SK-N-SH (cell line): ENCODE results near the gene IL17B.

ENCODE experiments used
- EP300 ChIP-seq, 2 experiments: IDR thresholded peaks; 2 replicates each; pipeline versions ENCODE4 v1.4.0 to v1.6.1; 2012; ENCODE audit warnings: borderline replicate concordance in 1 of 2, low read depth in 1 of 2, low read length in 1 of 2
- FOXJ3 ChIP-seq: sonication (generic); formaldehyde crosslinking; IDR thresholded peaks from 2 replicates; pipeline ENCODE4 v1.5.1; 2020; ENCODE audit warnings: mild to moderate bottlenecking, missing genetic modification reagents
- GABPA ChIP-seq: IDR thresholded peaks from 2 replicates; pipeline ENCODE4 v1.4.0; 2012; ENCODE audit warnings: low read depth, mild to moderate bottlenecking
- GATA2 ChIP-seq: sonication (generic); formaldehyde crosslinking; IDR thresholded peaks from 2 replicates; pipeline ENCODE4 v1.5.0; 2020; ENCODE audit warnings: mild to moderate bottlenecking, missing genetic modification reagents
- JUND ChIP-seq: IDR thresholded peaks from 2 replicates; pipeline ENCODE4 v1.4.0; 2012
- POLR2AphosphoS5 ChIP-seq: IDR thresholded peaks from 2 replicates; pipeline ENCODE4 v1.6.1; 2012; ENCODE audit warnings: low read depth, low read length
- RXRA ChIP-seq: IDR thresholded peaks from 2 replicates; pipeline ENCODE4 v1.4.0; 2012; ENCODE audit warnings: low read depth, mild to moderate bottlenecking, borderline replicate concordance
- SIN3A ChIP-seq: IDR thresholded peaks from 2 replicates; pipeline ENCODE4 v1.6.1; 2012; ENCODE audit warnings: low read depth, mild to moderate bottlenecking, low read length, moderate library complexity, borderline replicate concordance
- TAF1 ChIP-seq: IDR thresholded peaks from 2 replicates; pipeline ENCODE4 v1.6.1; 2012; ENCODE audit warnings: low read depth, mild to moderate bottlenecking, low read length, moderate library complexity, borderline replicate concordance
- TF ChIP-seq, protein P1 (sequence below): fragments of 200-600 bp; sonication (generic); IDR thresholded peaks from 2 replicates; pipeline ENCODE4 v1.6.1; 2017; ENCODE audit warnings: antibody characterized with exemption, mild to moderate bottlenecking, moderate library complexity
- TF ChIP-seq, protein P2 (sequence below): IDR thresholded peaks from 2 replicates; pipeline ENCODE4 v1.4.0; 2012; ENCODE audit warnings: low read depth, borderline replicate concordance
- TF ChIP-seq, protein P3 (sequence below): IDR thresholded peaks from 2 replicates; pipeline ENCODE4 v1.4.0; 2012; ENCODE audit warnings: low read depth

DNA sequence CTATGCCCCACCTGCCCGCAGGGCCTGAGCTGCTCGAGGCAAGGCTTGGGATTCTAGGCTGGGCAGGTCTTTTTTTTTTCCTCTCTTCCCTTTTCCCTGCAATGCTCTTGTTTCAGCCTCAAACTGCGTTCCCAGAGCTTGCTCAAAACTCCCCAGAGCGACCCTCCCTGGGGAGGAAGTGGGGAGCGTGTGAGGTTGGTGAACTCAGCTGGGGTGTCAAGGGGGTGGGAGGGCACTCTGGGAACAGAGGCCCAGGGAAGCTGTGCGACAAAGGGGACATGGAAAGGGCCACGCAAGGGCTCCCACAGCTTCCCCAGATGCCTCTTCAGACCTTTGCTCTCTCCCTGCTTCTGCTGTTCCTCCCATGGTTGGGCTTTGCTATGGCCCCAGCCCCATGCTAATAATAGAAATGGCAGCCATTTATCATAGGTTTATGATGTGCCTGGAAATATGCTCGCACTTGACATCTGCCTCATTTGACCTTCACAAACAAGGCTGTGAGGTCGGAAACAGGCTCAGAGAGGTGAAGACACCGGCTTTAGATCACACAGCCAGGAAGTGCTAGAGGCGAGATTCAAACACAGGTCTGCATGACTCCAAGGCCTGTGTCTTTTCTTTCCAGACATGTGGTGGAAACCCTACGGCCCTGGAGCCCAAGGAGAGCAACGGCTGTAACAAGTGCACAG, 40.9 kb upstream of the IL17B start:
- TF ChIP-seq, protein P1, sequence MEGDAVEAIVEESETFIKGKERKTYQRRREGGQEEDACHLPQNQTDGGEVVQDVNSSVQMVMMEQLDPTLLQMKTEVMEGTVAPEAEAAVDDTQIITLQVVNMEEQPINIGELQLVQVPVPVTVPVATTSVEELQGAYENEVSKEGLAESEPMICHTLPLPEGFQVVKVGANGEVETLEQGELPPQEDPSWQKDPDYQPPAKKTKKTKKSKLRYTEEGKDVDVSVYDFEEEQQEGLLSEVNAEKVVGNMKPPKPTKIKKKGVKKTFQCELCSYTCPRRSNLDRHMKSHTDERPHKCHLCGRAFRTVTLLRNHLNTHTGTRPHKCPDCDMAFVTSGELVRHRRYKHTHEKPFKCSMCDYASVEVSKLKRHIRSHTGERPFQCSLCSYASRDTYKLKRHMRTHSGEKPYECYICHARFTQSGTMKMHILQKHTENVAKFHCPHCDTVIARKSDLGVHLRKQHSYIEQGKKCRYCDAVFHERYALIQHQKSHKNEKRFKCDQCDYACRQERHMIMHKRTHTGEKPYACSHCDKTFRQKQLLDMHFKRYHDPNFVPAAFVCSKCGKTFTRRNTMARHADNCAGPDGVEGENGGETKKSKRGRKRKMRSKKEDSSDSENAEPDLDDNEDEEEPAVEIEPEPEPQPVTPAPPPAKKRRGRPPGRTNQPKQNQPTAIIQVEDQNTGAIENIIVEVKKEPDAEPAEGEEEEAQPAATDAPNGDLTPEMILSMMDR, result no peak
- TF ChIP-seq JUND (no peak), POLR2AphosphoS5 (no peak), TAF1 (no peak), FOXJ3 (CRISPR knock-in tag) (no peak), RXRA (no peak), GABPA (no peak), EP300 (IDR thresholded peaks at IDR 0.05; ENCODE audit: borderline replicate concordance in 1 of 2, low read depth in 1 of 2, low read length in 1 of 2) (peak in 1 of 2 experiments; percentile 39; a peak in 2 of 4 replicates), SIN3A (no peak), GATA2 (no peak)
- TF ChIP-seq, protein P2, sequence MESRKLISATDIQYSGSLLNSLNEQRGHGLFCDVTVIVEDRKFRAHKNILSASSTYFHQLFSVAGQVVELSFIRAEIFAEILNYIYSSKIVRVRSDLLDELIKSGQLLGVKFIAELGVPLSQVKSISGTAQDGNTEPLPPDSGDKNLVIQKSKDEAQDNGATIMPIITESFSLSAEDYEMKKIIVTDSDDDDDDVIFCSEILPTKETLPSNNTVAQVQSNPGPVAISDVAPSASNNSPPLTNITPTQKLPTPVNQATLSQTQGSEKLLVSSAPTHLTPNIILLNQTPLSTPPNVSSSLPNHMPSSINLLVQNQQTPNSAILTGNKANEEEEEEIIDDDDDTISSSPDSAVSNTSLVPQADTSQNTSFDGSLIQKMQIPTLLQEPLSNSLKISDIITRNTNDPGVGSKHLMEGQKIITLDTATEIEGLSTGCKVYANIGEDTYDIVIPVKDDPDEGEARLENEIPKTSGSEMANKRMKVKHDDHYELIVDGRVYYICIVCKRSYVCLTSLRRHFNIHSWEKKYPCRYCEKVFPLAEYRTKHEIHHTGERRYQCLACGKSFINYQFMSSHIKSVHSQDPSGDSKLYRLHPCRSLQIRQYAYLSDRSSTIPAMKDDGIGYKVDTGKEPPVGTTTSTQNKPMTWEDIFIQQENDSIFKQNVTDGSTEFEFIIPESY, result no peak
- TF ChIP-seq, protein P3, sequence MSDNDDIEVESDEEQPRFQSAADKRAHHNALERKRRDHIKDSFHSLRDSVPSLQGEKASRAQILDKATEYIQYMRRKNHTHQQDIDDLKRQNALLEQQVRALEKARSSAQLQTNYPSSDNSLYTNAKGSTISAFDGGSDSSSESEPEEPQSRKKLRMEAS, result no peak
